HG03103 (cell line): ENCODE measurements around the gene RELB.
A peak's percentile ranks its signal among the peaks of the same experiment; 100 is the strongest.

Experiments used
- ATAC-seq: cut with Tn5 transposase; IDR thresholded peaks from one replicate; pipeline ENCODE4 v1.9.1; 2021; ENCODE audit warnings: low read depth; ENCODE audit not compliant: unreplicated experiment

Gene RELB

GRCh38 chr19:45056831-45057230 is 55.6 kb downstream of the RELB start:
- ATAC-seq, result no peak

- no peak for ATAC-seq
Observed at GRCh38 chr19:45057444-45057843, 56.2 kb downstream of the RELB start.

- no peak for ATAC-seq
Observed at GRCh38 chr19:45058622-45059159, 57.4 kb downstream of the RELB start.

- ATAC-seq, result no peak
Observed at GRCh38 chr19:45059258-45059965, 58.1 kb downstream of the RELB start.

GRCh38 chr19:45061965-45062364 is 60.7 kb downstream of the RELB start:
- no peak for ATAC-seq

- no peak for ATAC-seq
Observed at GRCh38 chr19:45063851-45064801, 62.9 kb downstream of the RELB start.

GRCh38 chr19:45066921-45067661 is 65.8 kb downstream of the RELB start:
- ATAC-seq, result no peak

GRCh38 chr19:45068041-45068440 is 66.8 kb downstream of the RELB start:
- ATAC-seq, result no peak

- no peak for ATAC-seq
Observed at GRCh38 chr19:45069056-45069455, 67.8 kb downstream of the RELB start.

- no peak for ATAC-seq
Observed at GRCh38 chr19:45070214-45070613, 69.0 kb downstream of the RELB start.

- no peak for ATAC-seq
Observed at GRCh38 chr19:45070861-45071544, 69.7 kb downstream of the RELB start.

- ATAC-seq, result no peak
Observed at GRCh38 chr19:45071545-45071938, 70.3 kb downstream of the RELB start.

- ATAC-seq, result no peak
Observed at GRCh38 chr19:45071969-45072790, 70.9 kb downstream of the RELB start.

- peak; percentile 12 for ATAC-seq
Observed at GRCh38 chr19:45074744-45075300, 73.6 kb downstream of the RELB start.

GRCh38 chr19:45075301-45076028 is 74.2 kb downstream of the RELB start:
- ATAC-seq, result peak; percentile 46

- ATAC-seq, result no peak
Observed at GRCh38 chr19:45076029-45076850, 75.0 kb downstream of the RELB start, which contains the start of gene ZNF296. Gene ZNF296 (minus strand): TSS chr19:45076478. CDS start chr19:45076373, 105 bp downstream.
